SU-DHL-6 (cell line): ENCODE measurements around the gene TTBK1.

ENCODE experiments used
- CTCF ChIP-seq: fragments of 200-600 bp; sonication (generic); IDR thresholded peaks from one replicate; pipeline ENCODE4 v1.5.1; 2017; ENCODE audit warnings: antibody characterized with exemption, mild to moderate bottlenecking, low read length, moderate library complexity; ENCODE audit not compliant: insufficient read depth, poor library complexity, severe bottlenecking
- EZH2phosphoT487 ChIP-seq: fragments of 200-600 bp; sonication (generic), shearing (Covaris generic); conservative IDR thresholded peaks from 2 replicates; pipeline ENCODE4 v1.6.1; 2018; ENCODE audit warnings: mild to moderate bottlenecking, antibody characterized with exemption, low read length, moderate library complexity, mixed read lengths

GRCh38 chr6:43241446-43241845 lies 1.8 kb upstream of the TTBK1 start:
- no peak for TF ChIP-seq CTCF
- no peak for TF ChIP-seq EZH2phosphoT487
